CD14-positive monocyte (primary cell): ENCODE measurements around the gene IL17C. TPM values are rescaled to one million over a fixed set of nuclear protein-coding genes. Genes with fewer than 3 reads are reported as not detected.

Experiments used
- DNase-seq, 3 donors: peaks; one replicate each; pipeline ENCODE4 v3.0.0-alpha.2; 2011 to 2022
- H2AFZ ChIP-seq: 2 replicates; pipeline ENCODE4 v1.6.0; 2012; ENCODE audit warnings: mild to moderate bottlenecking, low read depth, low read length, inconsistent platforms; ENCODE audit not compliant: insufficient read depth, poor library complexity, severe bottlenecking
- H3K27ac ChIP-seq, 2 donors: 1 replicate in 1 of 2; 2 replicates in 1 of 2; pipeline ENCODE4 v1.5.1; 2012 to 2013; ENCODE audit warnings: low read length in 2 of 2, control low read depth in 1 of 2, inconsistent platforms in 1 of 2, low read depth in 1 of 2, mild to moderate bottlenecking in 1 of 2
- H3K27me3 ChIP-seq, 2 donors: one replicate each; pipeline versions ENCODE4 v1.6.0 to v1.6.1; 2011 to 2013; ENCODE audit warnings: low read length in 2 of 2; ENCODE audit not compliant: control insufficient read depth in 2 of 2, insufficient read depth in 2 of 2
- H3K36me3 ChIP-seq, 2 donors: replicated peaks in 1 of 2; 1 replicate in 1 of 2; 2 replicates in 1 of 2; pipeline versions ENCODE4 v1.5.1 to v1.6.1; 2012 to 2013; ENCODE audit warnings: low read length in 2 of 2, control low read depth in 1 of 2, inconsistent platforms in 1 of 2, mild to moderate bottlenecking in 1 of 2; ENCODE audit not compliant: insufficient read depth in 2 of 2, control insufficient read depth in 1 of 2
- H3K4me1 ChIP-seq, 2 donors: 1 replicate in 1 of 2; 2 replicates in 1 of 2; pipeline versions ENCODE4 v1.5.1 to v1.6.1; 2012 to 2013; ENCODE audit warnings: low read length in 2 of 2, control low read depth in 1 of 2, inconsistent platforms in 1 of 2, mild to moderate bottlenecking in 1 of 2, moderate library complexity in 1 of 2; ENCODE audit not compliant: insufficient read depth in 2 of 2, control insufficient read depth in 1 of 2
- H3K4me2 ChIP-seq: replicated peaks from 2 replicates; pipeline ENCODE3; 2012; ENCODE audit warnings: low read length, moderate library complexity, mild to moderate bottlenecking; ENCODE audit not compliant: poor library complexity, severe bottlenecking; ENCODE audit errors: extremely low read depth
- H3K4me3 ChIP-seq, 3 experiments: fragments of 200-600 bp in 1 of 3; sonication (generic) in 1 of 3; replicated peaks in 1 of 3; 1 replicate in 2 of 3; 2 replicates in 1 of 3; pipeline ENCODE4 v1.5.1; 2011 to 2013; ENCODE audit warnings: low read length in 3 of 3, mild to moderate bottlenecking in 3 of 3, control low read depth in 2 of 3, low read depth in 2 of 3, inconsistent platforms in 1 of 3, moderate library complexity in 1 of 3
- H3K79me2 ChIP-seq: 2 replicates; pipeline ENCODE4 v1.6.0; 2012; ENCODE audit warnings: mild to moderate bottlenecking, control low read depth, inconsistent platforms, low read length, moderate library complexity; ENCODE audit not compliant: insufficient read depth
- H3K9ac ChIP-seq: 2 replicates; pipeline ENCODE4 v1.6.0; 2017; ENCODE audit warnings: low read length, mild to moderate bottlenecking; ENCODE audit not compliant: insufficient read depth, poor library complexity, severe bottlenecking
- H3K9me3 ChIP-seq, 2 donors: replicated peaks in 1 of 2; 1 replicate in 1 of 2; 2 replicates in 1 of 2; pipeline versions ENCODE4 v1.5.1 to v1.6.1; 2012 to 2013; ENCODE audit warnings: low read length in 2 of 2, control low read depth in 1 of 2; ENCODE audit not compliant: control insufficient read depth in 1 of 2, insufficient read depth in 1 of 2
- H4K20me1 ChIP-seq: 2 replicates; pipeline ENCODE4 v1.6.0; 2012; ENCODE audit warnings: mild to moderate bottlenecking, low read length, control low read depth, moderate library complexity; ENCODE audit not compliant: insufficient read depth
- H3K27ac Mint-ChIP-seq, 7 donors: one replicate each; pipeline ENCODE4 v1.8.0; 2020; ENCODE audit warnings: mild to moderate bottlenecking in 7 of 7, mixed read lengths in 7 of 7, moderate library complexity in 6 of 7, inconsistent platforms in 2 of 7
- H3K27me3 Mint-ChIP-seq, 3 donors: one replicate each; pipeline ENCODE4 v1.8.0; 2021 to 2022; ENCODE audit warnings: low read depth in 3 of 3, mild to moderate bottlenecking in 3 of 3, mixed read lengths in 3 of 3, moderate library complexity in 3 of 3, inconsistent platforms in 1 of 3
- H3K36me3 Mint-ChIP-seq, 2 donors: one replicate each; pipeline ENCODE4 v1.8.0; 2020; ENCODE audit warnings: mixed read lengths in 2 of 2, inconsistent platforms in 1 of 2, mild to moderate bottlenecking in 1 of 2
- H3K4me1 Mint-ChIP-seq: one replicate; pipeline ENCODE4 v1.8.0; 2020; ENCODE audit warnings: mild to moderate bottlenecking, mixed read lengths
- H3K4me3 Mint-ChIP-seq, 2 donors: one replicate each; pipeline ENCODE4 v1.8.0; 2020; ENCODE audit warnings: mild to moderate bottlenecking in 2 of 2, mixed read lengths in 2 of 2, moderate library complexity in 1 of 2
- H3K9me3 Mint-ChIP-seq, 7 donors: one replicate each; pipeline ENCODE4 v1.8.0; 2020 to 2022; ENCODE audit warnings: mixed read lengths in 7 of 7, mild to moderate bottlenecking in 6 of 7, moderate library complexity in 6 of 7, inconsistent platforms in 2 of 7
- CTCF ChIP-seq: fragments of 200-600 bp; IDR thresholded peaks from one replicate; pipeline ENCODE4 v1.8.0; 2022; ENCODE audit warnings: antibody characterized with exemption, mild to moderate bottlenecking
- WGBS: methylation state at CpG from one replicate; pipeline ENCODE4 v1.1.5; 2013; ENCODE audit warnings: missing lambda C conversion rate; ENCODE audit not compliant: insufficient coverage; 5-methylcytosine and 5-hydroxymethylcytosine counted together
- intact Hi-C, 2 donors: fragments of 100-400 bp; cut with micrococcal nuclease; formaldehyde crosslinking; loops; one replicate each; pipeline versions ENCODE4 v1.15.0 to v1.15.1; 2023
- polyA plus RNA-seq, 3 donors: library from polyadenylated mRNA; depleted of rRNA in 1 of 3; unstranded in 2 of 3; stranded (reverse) in 1 of 3; fragments of 300-500 nt in 2 of 3; fragments of >200 nt in 1 of 3; fragmentation: Illumina TruSeq in 2 of 3; gene quantifications; 1 replicate in 2 of 3; 2 replicates in 1 of 3; pipeline ENCODE4 v1.2.3, GENCODE V29; 2012 to 2021

The IL17C gene
- polyA plus RNA-seq, 3 donors = 0.08 TPM; not detected in 2

GRCh38 chr16:88684569-88685155, 46.3 kb downstream of the IL17C start:
- Mint-ChIP-seq H3K27ac (peak overlapping the region; percentile 51 to 87 (median 74)), H3K36me3 (peaks cover 15 to 23% of the 10 kb centered on the region in 2 donors), H3K9me3 (no peaks in the 10 kb centered on the region), H3K4me3 (peak overlapping the region; percentile 80 to 86), H3K4me1 (peaks cover 61% of the 10 kb centered on the region), H3K27me3 (peaks cover 10 to 19% (median 12%) of the 10 kb centered on the region in 3 donors)
- peak overlapping the region; percentile 41 to 46 for H3K27ac ChIP-seq
- 54% methylated on average over 13 of the region's 15 CpGs for WGBS
- peaks cover 22% of the 10 kb centered on the region for H3K79me2 ChIP-seq
- intact Hi-C loops = loop anchor here (2.0 to 10.0 kb wide), 4 partner anchors 22 to 90 kb away; partner anchors contain the start of genes CYBA (in 1 of the 2), IL17C (in 1 of the 2) and MVD (in 1 of the 2)
- H2AFZ ChIP-seq = no peak overlapping the region
- no peaks in the 10 kb centered on the region for H3K27me3 ChIP-seq
- H3K4me2 ChIP-seq = peak overlapping the region; percentile 91
- peaks cover 66 to 74% of the 10 kb centered on the region in 2 donors for H3K4me1 ChIP-seq
- H3K36me3 ChIP-seq = peaks cover 0 to 8% of the 10 kb centered on the region in 2 donors
- H4K20me1 ChIP-seq = peaks cover 4% of the 10 kb centered on the region
- peak overlapping the region in 1 of 3 experiments; percentile 94 for H3K4me3 ChIP-seq
- no peak for DNase-seq
- peak overlapping the region; percentile 42 for H3K9ac ChIP-seq
- no peaks in the 10 kb centered on the region for H3K9me3 ChIP-seq
- no peak for TF ChIP-seq CTCF

- Histone ChIP-seq H3K27me3 (no peaks in the 10 kb centered on the region), H3K27ac (peak overlapping the region; percentile 41 to 77), H2AFZ (peak overlapping the region; percentile 76), H3K4me1 (peaks cover 63 to 69% of the 10 kb centered on the region in 2 donors), H4K20me1 (peaks cover 4% of the 10 kb centered on the region), H3K4me3 (peak overlapping the region; percentile 71 to 94 (median 89)), H3K9ac (peak overlapping the region; percentile 78), H3K4me2 (peak overlapping the region; percentile 91), H3K36me3 (peaks cover 0 to 8% of the 10 kb centered on the region in 2 donors), H3K79me2 (peaks cover 22% of the 10 kb centered on the region), H3K9me3 (no peaks in the 10 kb centered on the region)
- peak; percentile 99 for TF ChIP-seq CTCF
- peaks cover 12 to 16% of the 10 kb centered on the region in 2 donors for H3K36me3 Mint-ChIP-seq
- peaks cover 58% of the 10 kb centered on the region for H3K4me1 Mint-ChIP-seq
- peak overlapping the region; percentile 80 to 86 for H3K4me3 Mint-ChIP-seq
- peak; percentile 72 to 82 (median 78) for DNase-seq
- WGBS = 4% methylated on average over 17 of the region's 33 CpGs
- H3K27ac Mint-ChIP-seq = peak overlapping the region; percentile 57 to 87 (median 79)
- H3K27me3 Mint-ChIP-seq = peaks cover 12 to 19% (median 13%) of the 10 kb centered on the region in 3 donors
- intact Hi-C loops = loop anchor here (2.0 to 10.0 kb wide), 6 partner anchors 15 to 91 kb away; partner anchors contain the start of genes CYBA (in 2 of the 2), IL17C (in 1 of the 2) and MVD (in 1 of the 2)
- H3K9me3 Mint-ChIP-seq = no peaks in the 10 kb centered on the region
Observed at GRCh38 chr16:88685156-88686061, 47.0 kb downstream of the IL17C start.
